HTR-8/SVneo (cell line): Measurements from ENCODE around the gene ZCCHC2.

Experiments used
- DNase-seq: peaks from one replicate; pipeline ENCODE4 v3.0.0; 2011; ENCODE audit warnings: low spot score, mixed read lengths; ENCODE audit not compliant: insufficient read length
- FAIRE-seq: peaks from 2 replicates; lab custom pipeline; 2011; peaks lifted over from hg19 to GRCh38; lab: Jason Lieb, UNC

Gene ZCCHC2

DNA sequence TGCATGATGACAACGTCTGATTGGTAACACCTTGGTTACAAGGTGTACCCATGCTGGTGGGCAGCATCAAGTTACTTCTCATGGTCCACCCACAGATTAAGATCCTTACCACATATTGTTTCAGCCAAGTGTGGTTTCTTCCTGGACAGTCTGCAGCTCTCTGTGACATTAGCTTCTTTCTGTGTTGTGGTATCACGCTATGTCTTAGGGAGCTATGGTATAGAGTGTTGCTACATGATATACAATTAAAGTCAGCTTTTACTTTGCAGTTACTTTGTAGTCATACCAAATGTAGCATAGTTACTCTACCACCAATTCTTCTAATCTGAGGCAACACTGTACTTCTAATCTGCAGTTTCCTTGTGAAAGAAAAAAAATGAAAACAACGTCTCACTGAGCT lies 48.8 kb downstream of the ZCCHC2 start:
- FAIRE-seq (no peak), DNase-seq (no peak)

DNA sequence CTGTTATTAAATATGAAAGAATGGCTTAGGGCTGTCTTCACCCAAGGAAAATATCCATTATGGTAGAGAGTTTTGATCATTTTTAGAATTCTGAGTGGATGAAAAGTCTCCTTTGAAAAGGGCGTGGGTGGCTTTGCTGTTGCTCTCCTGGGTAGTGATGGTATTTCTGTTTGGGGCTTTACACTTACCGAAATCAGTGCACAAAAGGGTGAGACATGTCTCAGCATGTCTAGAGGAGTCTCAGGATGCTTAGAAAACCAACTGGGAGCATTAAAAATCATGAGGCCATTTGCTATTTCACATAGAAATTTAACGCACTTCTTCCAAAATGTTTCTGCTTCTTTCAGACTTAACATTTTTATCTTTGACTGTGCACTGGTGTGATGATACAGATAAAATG lies 49.6 kb downstream of the ZCCHC2 start:
- DNase-seq (no peak), FAIRE-seq (no peak)

DNA sequence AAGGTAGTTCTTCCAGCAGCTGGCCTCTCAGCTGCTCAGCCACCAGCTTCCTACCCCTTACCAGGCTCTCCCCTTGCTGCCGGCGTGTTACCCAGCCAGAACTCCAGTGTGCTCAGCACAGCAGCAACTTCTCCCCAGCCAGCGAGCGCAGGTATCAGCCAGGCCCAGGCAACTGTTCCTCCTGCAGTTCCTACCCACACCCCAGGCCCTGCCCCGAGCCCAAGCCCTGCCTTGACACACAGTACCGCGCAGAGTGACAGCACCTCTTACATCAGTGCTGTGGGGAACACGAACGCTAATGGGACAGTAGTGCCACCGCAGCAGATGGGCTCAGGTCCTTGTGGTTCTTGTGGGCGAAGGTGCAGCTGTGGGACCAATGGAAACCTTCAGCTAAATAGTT lies 52.0 kb downstream of the ZCCHC2 start:
- FAIRE-seq (no peak), DNase-seq (no peak)

DNA sequence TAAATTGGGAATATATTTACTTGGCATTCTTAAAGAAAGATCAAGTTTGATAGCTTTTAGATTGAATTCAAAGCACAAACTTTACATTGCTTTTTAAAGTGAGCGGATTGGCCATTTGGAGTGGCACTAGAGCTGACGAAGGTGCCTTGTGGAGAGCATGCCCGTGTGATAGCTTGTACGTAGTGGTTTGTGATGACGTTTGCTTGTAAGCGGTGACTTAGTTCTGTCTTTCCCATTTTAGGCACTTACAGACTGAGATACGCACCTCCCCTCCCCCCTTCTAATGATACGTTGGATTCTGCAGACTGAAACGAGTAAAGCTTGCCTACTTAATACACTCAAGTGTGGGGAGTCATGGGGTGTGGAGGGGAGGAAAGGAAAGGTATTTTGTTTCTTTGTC lies 53.4 kb downstream of the ZCCHC2 start:
- FAIRE-seq: no peak

DNA sequence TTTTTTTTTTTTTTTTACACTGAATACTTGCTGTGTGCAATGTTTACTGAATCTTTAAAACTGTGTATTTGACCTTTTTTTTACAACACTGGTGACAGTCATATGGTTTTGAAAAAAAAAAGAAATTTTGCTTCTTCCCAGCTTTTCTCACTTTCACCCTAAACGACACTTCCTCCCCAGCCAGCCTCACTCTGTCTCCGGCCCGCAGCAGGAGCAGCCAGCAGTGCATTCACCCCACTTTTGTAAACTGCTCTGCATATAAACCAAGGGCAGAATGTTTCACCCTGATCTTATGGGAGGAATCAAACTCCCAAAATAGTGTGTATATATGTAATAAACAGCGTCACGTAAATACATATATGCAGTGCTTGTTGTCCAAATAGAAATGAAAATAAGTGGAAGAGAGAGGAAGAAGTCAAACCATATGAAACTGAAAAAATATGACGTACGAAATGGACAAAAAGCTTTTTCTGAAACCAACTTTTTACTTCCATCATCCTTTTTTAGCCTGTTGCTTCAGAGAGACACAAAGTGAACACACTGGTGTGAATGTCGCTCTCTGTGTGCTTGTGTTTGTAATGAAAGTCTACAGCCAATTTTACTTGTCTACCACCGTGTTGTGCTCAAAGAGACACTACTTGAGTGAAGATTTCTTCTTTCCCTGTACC lies 54.2 kb downstream of the ZCCHC2 start:
- DNase-seq (no peak), FAIRE-seq (no peak)

More for the DNA sequence above, 53.4 kb downstream of the ZCCHC2 start:
- DNase-seq: no peak

DNA sequence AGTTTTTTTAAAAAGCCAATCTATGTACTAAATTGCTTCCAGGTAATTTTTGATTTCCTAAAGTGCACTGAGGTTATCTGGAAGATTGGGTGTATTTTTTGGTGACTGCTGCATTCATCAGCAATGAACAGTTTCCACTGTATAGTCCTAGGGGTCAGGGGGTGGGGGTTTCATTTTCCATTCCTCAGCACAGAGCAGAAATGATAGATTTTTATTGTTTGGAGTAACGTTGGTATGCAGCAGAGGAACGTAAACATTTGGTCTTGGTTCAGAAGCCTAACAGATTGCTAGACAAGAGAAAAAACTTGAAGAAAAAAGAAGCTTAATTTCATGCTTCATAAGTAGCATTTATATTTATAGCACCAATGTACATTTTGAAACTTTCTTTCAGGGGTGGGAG lies 54.9 kb downstream of the ZCCHC2 start:
- no peak for FAIRE-seq
- no peak for DNase-seq

DNA sequence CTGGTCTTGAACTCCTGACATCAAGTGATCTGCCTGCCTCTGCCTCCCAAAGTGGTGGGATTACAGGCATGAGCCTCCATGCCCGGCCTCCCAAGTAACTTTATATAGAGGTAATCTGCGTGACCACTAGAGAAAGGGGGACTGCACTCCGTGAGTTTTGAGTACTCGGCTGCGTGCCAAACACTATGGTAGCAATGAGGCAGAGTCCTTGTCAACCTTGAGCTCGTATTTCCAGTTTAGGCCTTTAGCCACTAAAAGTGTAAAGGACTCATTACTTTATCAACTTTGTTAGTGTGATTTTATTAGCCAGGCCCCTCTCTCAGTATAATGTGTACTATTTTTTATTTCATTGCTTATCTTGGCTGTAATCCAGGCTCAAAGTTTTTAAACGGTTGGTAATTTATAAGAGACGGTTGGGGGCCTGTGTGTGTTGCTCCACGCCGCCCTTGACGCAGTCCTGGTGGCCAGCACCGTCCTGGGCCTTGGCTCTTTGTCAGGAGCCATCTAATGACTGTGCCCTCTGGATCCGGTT lies 56.2 kb downstream of the ZCCHC2 start:
- FAIRE-seq (no peak), DNase-seq (no peak)

DNA sequence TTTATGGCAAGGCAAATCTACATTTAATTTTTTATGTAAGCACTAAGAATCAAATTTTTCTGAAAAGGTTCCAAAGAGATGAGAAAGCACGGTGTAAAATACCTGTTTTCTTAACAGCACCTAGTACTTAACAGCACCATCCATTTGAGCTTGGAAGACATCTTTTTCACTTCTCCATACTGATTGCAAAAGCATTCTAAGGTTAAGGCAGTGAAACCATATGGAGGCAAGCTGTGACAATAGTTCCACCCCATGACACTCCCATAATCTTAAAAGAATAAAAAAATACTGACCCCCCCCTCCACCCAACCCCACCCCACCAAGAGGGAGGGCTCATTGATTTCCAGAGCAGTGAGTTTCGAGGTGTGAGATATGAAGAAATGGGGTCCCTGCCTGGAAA lies 60.6 kb downstream of the ZCCHC2 start:
- DNase-seq (no peak), FAIRE-seq (no peak)

DNA sequence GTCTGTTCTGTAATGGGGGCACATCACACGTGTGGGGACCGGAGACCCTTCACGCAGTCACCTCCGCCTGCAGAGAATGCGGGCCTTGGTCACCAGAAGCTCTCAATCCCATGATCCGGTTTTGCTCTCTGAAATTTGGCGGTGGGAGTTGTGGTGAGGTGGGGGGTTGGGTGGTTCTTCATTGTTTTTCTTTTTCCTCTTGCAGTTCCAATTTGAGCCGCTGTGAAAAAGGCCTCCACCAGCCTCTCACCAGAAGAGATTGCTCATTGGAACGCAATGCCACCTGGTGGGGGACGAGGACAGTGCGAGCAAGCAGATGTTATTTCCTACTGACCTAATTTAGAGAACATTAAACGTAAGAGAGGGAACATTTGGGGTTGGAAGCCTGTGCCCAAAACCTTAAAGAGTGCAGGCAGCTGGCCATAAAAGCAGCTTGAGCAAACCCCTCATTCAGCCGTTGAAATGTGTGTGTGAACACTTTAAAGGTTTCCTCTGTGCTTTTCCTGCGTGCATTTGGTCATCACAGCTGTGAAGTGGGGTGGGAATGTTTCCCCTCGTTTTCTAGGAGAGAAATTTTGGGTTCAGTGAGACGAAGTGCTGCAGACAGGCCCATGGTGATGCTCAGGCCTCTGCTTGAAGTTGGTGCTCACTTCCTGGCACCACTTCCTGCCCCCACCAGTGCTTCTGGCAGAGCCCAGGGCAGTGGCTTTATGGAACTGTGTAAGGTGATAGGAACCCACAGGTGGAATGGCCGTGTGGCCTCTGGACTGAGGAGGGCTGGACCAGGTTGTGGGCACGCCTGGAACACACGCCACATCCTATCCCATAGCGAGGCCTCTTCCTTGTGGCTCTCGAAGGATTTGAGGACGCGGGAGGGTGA lies 61.7 kb downstream of the ZCCHC2 start:
- FAIRE-seq: no peak

DNA sequence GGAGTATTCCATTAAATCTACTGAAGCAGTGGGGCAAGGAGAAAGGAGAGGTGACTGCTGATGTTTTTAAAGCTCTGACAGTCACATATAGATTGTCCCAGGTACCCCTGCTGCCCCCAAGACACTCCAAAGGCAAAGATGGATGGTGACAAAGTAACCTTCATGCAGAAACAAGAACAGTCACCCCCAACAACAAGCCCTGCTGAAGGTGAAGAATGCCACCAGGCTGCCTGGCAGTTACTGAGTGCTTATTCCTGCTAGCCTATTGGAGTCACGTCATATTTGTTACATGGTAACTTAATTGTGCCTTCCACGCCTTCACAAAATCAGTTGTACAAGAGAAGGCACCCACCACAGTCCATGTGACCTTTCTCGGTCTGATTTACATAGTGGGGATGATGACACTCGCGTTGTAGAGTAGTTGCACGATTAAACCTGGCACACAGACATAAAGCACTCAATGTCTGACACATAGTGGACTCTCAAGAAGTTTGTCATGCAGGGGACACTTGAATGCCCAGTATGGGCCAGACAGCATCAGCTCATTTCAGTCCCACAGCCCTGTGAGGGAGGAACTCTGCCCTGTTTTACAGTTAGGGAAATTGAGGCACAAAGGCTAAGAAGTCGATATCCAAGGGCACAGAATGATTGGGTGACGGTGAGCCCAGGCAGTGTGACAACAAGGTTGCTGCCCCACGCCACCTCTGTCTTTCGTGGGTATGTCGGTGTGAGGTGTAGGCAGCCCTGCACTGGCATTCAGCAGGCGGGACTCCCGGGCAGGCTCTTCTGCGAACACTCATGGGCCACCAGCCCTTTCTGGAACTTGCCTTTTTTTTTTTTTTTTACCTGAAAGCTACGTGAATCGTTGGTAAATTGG lies 62.7 kb downstream of the ZCCHC2 start:
- DNase-seq: no peak
- FAIRE-seq: no peak

More for the DNA sequence above, 61.7 kb downstream of the ZCCHC2 start:
- peak; percentile 74 for DNase-seq

DNA sequence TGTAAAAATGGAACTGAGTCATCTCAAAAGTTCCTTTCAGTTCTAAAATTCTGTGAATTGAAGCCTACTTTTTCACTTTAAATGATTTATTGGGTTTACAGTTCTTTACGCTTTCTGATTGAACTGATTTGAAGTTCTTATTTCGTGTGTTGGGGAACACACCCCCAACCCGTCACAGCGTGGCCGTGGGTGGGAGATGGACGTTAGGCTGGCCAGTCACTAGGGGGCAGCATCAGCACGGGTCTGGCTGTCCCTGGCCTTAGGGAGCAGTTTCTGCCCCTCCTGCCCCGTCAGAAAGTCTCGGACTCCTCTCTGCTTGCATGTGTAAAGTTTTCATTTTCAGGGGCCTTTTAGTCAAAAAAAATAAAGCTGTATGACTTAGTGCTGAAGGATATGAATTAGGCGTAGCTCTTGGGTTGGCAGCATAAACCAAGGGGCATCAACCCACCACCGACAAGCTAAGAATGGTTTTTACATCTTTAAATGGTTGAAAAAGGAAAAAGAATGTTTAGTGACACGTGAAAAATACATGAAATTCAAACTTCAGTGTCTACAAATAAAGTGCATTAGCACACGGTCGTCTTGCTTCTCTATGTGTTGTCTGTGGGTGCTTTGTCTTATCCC lies 63.4 kb downstream of the ZCCHC2 start:
- no peak for FAIRE-seq

DNA sequence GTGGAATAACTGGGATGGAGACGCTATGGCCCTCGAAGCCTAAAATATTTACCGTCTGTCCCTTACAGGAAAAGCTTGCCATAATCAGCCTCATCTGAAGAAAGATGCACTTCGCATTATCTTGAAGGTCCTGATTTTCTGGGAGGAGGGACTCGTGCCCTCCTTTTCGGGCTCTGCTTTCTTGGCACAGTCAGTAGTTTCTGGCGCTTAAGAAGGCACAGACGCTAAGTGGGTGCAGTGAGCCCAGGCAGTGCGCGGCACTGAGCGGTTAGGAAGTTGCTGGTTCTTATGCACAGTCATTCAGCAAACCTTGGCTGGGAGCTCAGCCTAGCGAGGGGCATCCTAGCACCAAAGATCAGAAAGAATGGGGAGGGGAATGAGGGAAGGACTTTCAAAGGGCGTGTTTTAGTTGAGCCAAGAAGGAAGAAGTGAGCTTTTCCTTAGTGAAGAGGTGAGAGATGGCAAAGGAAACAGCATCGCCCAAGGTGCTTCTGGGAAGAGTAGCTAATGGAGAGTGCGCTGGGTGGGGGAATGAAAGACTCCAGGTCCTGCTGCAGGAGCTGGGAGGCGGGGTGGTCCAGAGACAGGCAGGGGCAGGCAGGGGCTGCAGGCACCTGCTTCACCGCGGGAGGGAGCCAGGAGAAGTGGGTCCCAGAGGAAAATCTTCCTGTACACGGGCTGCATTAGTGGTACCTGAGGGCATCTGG lies 64.1 kb downstream of the ZCCHC2 start:
- no peak for FAIRE-seq
- DNase-seq: no peak

More for the DNA sequence above, 63.4 kb downstream of the ZCCHC2 start:
- peak; percentile 67 for DNase-seq

DNA sequence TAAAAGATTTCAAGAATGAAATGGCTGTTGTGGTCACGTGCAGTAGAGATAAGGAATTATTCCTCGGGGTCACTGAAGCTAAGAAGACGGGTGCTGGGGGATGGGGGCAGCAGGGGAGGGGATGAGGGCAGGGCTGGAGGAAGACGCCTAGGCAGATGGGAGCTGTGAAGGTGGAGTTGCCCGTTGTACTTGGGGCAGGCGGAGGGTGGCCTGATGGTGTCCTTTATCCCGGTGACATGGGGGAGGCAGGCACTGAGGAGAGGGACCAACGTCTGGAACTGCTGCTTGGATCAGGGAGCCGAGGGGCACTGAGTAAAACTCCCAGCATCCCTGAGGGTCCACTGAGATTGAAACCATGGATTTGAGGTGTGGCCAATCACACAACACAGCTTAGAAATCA lies 64.9 kb downstream of the ZCCHC2 start:
- no peak for FAIRE-seq
- no peak for DNase-seq

DNA sequence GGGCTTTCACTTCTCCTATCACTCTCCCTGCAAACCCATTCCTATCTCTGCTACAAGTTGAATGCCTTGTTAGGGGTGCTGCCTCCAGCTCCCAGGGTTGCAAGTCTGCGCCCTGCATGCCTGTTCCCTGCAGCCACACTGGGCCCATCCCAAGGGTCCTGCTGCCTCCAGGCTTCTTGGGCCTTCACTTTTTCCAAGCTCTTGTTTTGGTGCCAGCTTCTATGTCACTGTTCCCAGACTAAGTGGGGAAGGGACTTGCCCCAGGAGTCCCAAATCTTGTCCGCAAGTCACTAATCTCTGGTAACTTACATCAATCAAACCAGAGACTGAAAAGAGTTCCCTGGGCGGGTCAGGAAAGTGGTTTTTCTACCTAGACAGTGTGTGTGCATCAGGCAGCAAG lies 65.4 kb downstream of the ZCCHC2 start:
- DNase-seq (no peak), FAIRE-seq (no peak)

DNA sequence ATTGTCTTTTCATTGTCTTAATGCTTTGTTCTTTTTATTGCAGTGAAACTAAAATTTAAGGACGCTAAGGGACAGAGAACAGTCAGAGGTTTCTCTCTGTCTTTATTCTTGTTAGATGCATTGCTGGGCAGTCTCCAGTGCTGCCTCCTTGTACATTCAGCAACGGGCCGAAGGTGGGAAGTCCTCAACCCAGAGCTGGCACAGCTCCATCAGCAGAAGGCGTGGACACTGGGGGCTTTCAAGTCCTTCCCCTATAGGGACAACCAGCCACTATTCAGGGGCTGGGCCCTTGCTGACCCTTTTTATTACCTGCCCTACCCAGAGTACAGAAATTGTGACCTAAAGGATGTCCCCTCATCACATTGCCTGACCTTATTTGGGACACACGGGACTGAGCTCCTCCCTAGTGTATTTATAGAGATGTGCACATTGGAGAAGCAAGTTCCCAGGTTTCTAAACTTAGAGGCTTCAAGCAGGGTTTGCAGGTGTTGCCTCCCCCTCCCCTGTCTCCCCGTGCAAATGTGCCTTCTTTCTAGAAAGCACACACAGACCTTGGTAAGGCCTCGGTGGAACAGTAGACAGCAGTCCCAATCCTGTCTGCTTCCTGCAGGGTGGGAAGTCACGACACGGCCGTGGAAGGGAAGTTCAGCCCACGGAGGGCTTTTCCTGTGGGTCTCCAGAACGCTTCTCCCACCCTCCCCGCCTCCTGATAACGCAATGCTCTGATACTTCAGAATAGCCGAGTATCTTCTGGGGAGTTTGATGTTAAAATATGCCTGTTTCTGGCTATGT lies 68.2 kb downstream of the ZCCHC2 start:
- DNase-seq (no peak), FAIRE-seq (no peak)

DNA sequence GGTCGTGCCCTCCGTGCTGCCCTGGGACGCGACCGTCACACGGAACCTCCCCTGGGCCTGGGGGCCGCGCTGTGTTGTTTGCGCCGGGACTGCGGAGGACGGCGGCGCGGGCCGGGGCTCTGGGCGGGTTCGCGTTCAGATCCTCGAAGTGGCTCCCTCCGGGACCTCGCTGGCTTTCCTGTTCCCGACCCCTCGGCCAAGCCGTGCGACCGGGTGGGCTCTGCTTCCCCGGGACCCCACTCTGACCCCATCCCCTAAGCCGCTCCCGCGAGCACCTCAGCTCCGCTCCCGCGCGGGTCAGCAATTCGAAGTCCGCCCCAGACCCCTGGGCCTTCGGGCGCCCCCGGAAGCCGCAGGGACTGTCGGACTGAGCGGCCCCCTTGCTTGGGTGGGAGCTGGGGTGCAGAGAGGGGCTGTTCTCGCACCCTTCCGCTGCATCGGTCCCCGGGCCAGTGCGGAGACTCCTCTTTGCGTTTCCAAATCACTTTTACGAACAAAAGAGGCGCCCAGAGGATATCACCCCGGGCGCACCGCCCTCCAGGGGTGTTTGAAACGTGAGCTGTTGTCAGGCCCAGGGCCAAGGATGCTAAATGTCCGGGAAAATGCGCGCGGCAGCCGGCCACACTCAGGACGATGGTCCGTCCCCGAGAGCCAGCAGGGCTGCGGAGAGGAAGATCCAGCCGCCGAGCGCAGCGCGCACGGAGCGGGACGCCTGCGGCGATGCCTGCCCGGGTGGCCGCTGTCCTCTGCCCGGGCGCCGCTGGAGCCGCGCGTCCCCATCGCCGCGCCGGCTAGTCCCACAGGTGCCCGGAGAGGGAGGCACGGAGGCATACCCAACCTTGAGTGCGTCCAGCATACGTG lies 73.5 kb downstream of the ZCCHC2 start:
- DNase-seq (peak; percentile 10), FAIRE-seq (no peak)

DNA sequence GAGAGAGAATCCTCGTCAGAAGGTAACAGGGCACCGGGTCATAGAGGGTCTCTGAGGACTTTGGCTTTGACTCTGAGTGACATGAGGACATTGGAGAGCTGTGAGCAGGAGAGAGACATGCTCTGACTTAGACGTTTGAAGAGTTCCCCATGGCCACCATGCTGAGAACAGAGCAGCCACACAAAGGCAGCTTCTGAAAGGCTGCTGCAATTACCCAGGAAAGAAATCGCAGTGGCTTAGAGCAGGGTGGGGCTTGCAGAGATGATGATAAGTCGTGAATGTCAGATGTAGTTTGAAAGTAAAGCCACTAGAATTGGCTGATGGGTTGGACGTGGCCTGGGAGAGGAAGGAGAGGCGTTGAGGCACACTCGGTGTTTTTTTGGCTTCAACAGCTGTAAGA lies 79.0 kb downstream of the ZCCHC2 start:
- FAIRE-seq (no peak), DNase-seq (no peak)

DNA sequence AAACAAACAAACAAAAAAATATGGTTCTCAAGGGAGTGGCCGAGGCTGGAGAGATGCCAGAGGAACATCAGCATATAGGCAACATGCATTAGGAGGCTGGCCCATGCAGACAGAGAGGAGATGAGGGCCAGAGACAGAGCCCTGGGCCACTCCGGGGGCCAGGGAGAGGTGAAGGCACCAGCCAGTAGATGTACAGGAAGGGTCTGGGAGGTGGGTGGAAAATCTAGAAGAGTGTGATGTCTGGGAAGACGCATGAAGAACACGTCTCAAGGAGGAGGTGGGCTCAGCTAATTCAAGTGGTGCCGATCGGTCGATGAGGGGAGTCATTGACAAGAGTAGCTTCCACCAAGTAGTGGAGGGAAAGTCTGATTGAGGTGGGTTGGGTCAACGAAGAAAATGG lies 79.9 kb downstream of the ZCCHC2 start:
- DNase-seq (no peak), FAIRE-seq (no peak)
